Skeletal muscle cell (primary cell): ENCODE results near the gene WNT2B.
A peak's percentile ranks its signal among the peaks of the same experiment; 100 is the strongest.

Experiments used
- DNase-seq: peaks from one replicate; pipeline ENCODE4 v3.0.0-alpha.2; 2010; ENCODE audit warnings: low read depth
- H3K4me3 ChIP-seq: 2 replicates; pipeline ENCODE4 v1.5.1; 2011; ENCODE audit warnings: low read depth, mild to moderate bottlenecking, control low read depth, low read length, moderate library complexity

Gene WNT2B

GRCh38 chr1:112520166-112520565 lies 11.4 kb downstream of the WNT2B start:
- no peak overlapping the region for H3K4me3 ChIP-seq

DNA sequence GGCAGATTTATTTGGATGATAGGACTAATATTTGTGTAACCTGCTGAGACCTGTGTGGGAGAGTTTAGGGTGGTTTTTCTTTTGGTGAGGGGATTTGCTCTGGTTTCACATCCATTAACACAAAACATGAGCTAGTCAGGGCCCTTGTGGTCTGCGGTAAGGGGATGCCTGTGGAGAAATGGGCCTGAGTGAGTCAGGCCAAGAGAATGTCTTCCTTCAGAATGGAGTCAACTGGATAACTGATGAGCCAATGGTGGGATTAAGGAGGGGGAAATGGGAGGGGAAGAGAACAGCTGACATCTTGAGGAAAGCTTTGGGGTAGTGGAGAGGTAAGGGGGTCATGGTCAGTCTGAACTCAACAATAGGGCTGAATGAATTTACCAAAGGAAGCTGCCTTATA lies 13.9 kb downstream of the WNT2B start:
- no peak overlapping the region for H3K4me3 ChIP-seq
- DNase-seq = peak; percentile 89

More at GRCh38 chr1:112520166-112520565, 11.4 kb downstream of the WNT2B start:
- DNase-seq = no peak

- DNase-seq = no peak
- no peak overlapping the region for H3K4me3 ChIP-seq
Measured at GRCh38 chr1:112524251-112524650, 15.5 kb downstream of the WNT2B start.

- DNase-seq = no peak
- H3K4me3 ChIP-seq = no peak overlapping the region
Measured at GRCh38 chr1:112524986-112525385, 16.2 kb downstream of the WNT2B start.

DNA sequence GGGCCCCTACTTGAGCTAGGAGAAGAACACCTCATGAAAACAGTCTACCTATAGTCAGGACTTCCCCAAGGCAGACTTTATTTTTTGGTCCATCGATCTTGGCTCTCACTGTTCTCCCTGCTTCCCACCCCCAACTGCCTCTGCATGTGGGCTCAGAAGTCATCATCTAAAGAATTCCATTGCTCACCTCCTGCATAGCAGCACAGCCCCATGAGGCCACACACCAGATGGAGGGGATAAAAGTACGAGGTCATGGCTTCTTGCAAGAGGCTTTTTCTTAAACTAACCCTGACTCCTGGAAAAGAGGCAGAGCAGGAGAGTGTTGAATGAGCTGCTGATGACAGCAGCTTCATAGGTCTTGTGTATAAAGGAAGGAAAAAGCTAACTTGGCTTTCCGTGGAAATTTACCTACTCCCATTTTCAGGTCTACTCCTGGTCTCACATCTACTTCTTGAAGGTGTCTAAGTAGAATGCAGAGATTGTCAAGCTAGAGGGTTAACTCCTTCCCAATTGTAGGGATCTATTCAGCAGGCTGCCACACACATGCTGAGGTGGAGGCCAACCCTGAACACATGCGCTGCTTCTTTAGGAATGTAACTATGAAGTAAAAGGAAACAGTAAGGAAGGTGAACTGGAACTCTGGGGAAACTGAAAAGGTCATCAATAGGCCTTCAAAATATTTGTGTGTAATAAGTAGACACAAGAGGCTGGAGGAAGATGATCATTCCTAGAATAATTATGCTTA lies 18.7 kb downstream of the WNT2B start:
- H3K4me3 ChIP-seq = no peak overlapping the region
- DNase-seq = peak; percentile 65

DNA sequence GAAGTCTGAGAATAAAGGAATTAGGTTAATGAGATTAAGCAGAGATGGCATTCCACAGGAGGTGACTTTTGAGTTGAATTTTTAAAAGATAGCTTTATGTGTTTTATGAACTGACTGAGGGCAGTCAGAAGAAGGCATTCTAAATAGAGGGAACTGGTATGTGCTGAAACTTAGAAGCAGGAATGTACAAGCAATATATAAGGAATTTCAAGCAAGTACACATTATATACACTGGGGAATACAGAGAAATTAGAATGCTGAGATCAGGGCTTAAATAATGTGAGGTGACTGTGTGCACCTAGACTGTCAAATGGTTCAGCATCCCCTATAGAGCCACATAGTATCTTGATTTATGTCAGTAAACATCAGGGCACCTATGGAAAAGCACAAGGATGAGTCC lies 19.3 kb downstream of the WNT2B start:
- no peak for DNase-seq
- H3K4me3 ChIP-seq = no peak overlapping the region

- DNase-seq = no peak
- no peak overlapping the region for H3K4me3 ChIP-seq
Measured at GRCh38 chr1:112529301-112529700, 20.5 kb downstream of the WNT2B start.

DNA sequence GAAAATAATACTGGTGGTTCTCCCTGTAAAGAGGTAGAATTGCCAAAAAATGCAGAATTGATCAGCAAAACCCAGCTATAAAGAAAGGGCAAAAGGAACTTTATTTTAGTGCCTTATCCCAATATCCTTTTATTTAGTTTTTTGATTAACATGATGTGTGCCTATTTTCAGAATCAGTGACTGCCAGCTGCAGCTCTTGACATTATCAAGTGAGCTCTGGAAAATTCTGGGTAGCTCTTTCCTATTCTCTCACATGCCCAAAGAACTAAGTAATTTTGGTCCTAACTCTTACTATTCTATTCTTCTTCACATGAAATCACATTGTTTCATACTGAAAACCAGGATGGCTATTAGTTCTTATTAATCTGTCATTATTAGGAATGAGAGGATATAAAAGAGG lies 22.1 kb downstream of the WNT2B start:
- no peak for DNase-seq
- no peak overlapping the region for H3K4me3 ChIP-seq

DNA sequence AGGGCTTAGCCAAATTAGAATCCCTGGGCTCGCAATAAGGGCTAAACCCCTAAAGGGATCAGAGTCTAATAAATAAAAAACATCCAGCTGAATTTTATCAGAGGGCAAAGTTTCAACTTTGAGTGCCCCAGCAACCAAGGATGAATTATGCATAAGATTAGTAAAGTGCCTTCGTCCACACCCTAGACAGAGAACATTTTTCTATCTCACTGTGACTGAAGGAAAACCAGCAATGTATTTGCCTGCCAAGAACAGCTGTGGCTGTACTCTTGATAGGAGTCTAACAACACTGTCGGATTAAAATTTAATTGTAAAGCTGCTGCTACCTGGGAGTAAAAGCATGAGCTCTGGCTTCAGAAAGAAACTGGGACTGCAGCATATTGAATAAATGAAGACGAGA lies 23.3 kb downstream of the WNT2B start:
- DNase-seq = no peak

GRCh38 chr1:112533029-112533428 lies 24.3 kb downstream of the WNT2B start:
- DNase-seq = peak; percentile 64
- H3K4me3 ChIP-seq = no peak overlapping the region

More for the DNA sequence above, 23.3 kb downstream of the WNT2B start:
- no peak overlapping the region for H3K4me3 ChIP-seq

DNA sequence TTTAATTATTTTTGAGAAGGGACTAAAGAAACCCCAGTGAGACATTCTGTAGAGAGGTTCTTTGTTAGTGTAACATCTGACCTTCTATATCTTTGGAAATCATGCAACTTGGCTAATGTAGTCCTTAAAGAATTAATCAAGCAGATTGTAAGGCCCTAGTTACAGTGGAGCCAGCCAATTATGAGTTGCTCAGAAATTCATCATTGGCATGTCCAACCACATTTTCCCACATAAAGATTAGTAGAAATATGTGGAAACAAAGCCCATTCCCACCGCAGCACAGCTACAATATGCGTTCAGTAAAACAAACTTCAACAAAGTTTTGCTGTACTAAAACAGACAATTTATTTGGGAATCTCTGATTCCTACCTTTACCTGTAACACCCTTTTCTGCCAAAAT lies 27.8 kb downstream of the WNT2B start:
- DNase-seq = no peak
- H3K4me3 ChIP-seq = no peak overlapping the region

DNA sequence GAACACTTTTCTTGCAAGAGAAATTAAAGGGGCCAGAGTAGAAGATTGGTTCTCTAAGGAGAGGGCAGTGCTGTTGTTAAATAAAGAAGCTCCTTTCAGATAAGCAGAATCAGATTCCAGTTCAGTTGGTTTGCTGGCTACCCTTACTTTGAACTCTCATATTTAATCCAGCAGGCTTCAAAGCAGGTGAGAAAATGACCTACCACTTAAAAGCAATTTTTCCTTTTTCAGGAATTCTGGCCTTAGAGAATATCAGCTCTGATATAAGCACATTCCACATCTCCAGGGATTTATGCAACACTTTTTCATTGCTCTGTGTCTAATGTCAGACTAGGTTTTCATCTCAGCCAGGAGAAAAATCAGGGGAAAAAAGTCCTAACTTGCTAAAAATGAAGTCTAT lies 28.7 kb downstream of the WNT2B start:
- no peak overlapping the region for H3K4me3 ChIP-seq
- no peak for DNase-seq

DNA sequence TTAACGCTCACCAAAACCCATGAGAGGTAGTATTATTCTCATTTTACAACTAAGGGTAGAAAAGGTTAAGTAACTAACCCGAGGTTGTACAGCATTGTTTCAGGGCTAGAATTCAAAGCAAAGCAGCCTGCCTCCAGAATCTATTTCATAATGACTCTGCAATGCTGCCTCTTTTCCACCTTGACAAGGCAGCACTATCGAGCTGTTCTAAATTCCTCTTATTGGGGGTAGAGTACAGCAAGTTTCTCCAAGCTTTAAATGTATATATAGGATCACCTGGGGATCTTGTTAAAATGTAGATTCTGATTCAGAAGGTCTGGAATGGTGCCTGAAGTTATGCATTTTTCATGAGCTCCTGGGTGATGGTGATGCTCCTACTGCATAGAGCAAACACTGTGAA lies 30.1 kb downstream of the WNT2B start:
- no peak for DNase-seq
- no peak overlapping the region for H3K4me3 ChIP-seq

DNA sequence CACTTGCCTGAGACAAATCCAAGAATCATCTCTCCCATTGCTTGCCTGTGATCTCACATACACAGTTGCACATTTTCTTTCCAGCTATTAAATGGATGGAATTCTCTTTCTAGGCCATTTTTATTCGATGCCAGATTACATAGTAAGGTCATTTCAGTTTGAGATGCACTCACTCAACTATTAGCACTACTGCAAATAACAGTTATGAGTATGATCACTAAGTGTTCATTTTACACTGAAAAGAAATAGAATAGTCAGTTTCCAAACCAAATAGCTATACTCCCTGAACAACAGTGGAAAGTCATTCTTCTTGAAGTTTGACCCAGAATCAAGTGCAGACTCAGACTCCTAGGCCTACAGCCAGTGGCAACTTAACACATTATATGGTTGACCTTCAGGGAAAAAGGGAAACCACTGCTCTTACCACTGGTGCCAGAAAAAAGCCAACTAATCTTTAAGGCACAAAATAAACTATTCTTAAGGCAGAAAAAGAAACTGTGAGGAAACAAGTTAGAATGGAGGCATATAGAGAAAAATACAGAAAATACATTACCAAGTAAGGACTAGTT lies 31.5 kb downstream of the WNT2B start:
- no peak overlapping the region for H3K4me3 ChIP-seq
- DNase-seq = peak; percentile 55

DNA sequence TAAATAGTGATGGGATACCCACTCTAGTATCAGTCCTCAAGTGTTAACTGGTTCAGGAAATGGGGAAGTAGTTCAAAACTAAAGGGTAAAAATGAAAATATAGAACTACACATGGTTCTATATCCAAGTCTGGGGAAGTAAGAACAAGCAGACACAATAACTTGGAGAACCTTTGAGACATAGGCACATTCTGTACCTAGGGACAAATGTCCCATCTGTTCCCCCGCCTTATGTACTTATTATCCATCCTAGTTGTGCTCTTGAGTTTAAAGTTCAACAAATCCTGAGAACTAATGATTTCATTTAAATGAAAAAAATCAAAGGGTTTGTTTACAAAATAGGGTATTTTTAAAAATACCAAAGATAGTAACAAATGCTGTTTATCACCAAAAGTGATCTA lies 32.5 kb downstream of the WNT2B start:
- no peak for DNase-seq
- H3K4me3 ChIP-seq = no peak overlapping the region

- DNase-seq = no peak
- H3K4me3 ChIP-seq = no peak overlapping the region
Measured at GRCh38 chr1:112542206-112542973, 33.6 kb downstream of the WNT2B start.

DNA sequence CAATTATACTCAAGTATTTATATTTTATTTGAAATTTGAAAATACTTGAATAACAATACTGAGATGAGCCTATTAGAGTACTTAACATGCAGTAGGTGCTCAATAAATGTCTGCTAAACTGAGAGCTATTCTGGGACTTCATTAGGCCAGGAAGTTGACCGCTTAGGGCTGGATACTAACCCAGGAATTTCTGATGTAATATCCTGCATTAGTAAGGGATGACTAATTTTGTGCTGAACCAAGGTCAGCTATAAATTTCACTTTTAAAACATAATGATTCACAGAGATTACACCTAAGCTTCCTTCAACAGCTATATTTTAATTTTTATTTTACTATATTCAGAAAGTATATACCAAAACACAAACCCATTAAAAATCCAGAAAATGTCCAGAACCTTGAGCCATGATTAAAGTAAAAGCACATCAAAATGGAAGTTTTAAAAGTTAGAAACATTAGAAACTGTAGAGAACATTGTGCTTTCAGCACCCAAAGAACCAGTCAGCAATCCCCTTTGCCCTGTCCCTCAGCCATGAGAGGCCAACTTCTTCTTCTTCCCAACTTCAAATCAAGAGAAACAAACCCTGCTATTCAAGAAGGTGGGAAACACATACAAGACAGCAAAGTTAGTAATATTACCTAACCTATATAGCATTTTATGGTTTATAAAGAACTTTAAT lies 35.4 kb downstream of the WNT2B start:
- DNase-seq = peak; percentile 73
- H3K4me3 ChIP-seq = no peak overlapping the region

GRCh38 chr1:112544751-112545150 lies 36.0 kb downstream of the WNT2B start:
- H3K4me3 ChIP-seq = no peak overlapping the region
- DNase-seq = peak; percentile 55

- H3K4me3 ChIP-seq = no peak overlapping the region
- DNase-seq = no peak
Measured at GRCh38 chr1:112546076-112546475, 37.3 kb downstream of the WNT2B start.

DNA sequence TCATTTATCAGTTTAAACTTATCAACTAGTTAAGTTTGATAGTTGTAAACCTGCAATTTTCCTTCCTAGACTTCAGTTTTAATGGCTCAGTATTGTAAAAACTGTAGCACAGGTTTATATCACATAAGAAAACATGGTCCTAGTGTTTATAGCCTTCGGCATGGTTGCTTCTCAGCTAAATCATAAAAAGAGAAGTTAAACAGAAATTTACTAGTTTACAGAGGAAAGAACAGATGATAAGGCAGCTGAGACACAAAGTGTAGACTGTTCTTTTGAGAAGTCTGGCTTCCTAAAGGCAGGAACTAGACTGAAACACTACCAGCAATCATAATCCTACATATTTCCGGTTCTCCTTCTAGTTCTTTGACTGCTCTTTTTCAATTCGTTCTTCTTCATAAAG lies 39.8 kb downstream of the WNT2B start:
- H3K4me3 ChIP-seq = no peak overlapping the region
- no peak for DNase-seq
